H1 (cell line): ENCODE data around the gene TPSB2. TPM values are rescaled to one million over a fixed set of nuclear protein-coding genes. Genes with fewer than 3 reads are reported as not detected.
A peak's percentile ranks its signal among the peaks of the same experiment; 100 is the strongest.

Experiments used
- CTCF ChIA-PET: fragments of 300-600 bp; sonication (Branson Sonifier 250); formaldehyde crosslinking; loops from one replicate; lab custom pipeline; 2021; ENCODE audit not compliant: partially characterized antibody; lab: Charles Lee
- POLR2A ChIA-PET: fragments of 300-600 bp; sonication (Branson Sonifier 250); formaldehyde crosslinking; loops from one replicate; lab custom pipeline; 2021; ENCODE audit warnings: inconsistent platforms; ENCODE audit not compliant: partially characterized antibody; lab: Charles Lee
- DNase-seq, 2 experiments: peaks; one replicate each; pipeline versions ENCODE4 v3.0.0 to v3.0.0-alpha.2; 2010 to 2022; ENCODE audit warnings: low spot score in 2 of 2, low read depth in 1 of 2, mixed read lengths in 1 of 2
- FAIRE-seq: peaks from 2 replicates; lab custom pipeline; 2011; peaks lifted over from hg19 to GRCh38; lab: Jason Lieb, UNC
- H2AFZ ChIP-seq: 2 replicates; pipeline ENCODE4 v1.8.1; 2012; ENCODE audit warnings: low read length, inconsistent platforms
- H2AK5ac ChIP-seq: 2 replicates; pipeline ENCODE4 v1.6.1; 2013; ENCODE audit warnings: low read depth, low read length
- H2BK120ac ChIP-seq: replicated peaks from 2 replicates; pipeline ENCODE3; 2013; ENCODE audit warnings: low read depth, low read length, inconsistent platforms
- H2BK12ac ChIP-seq: 2 replicates; pipeline ENCODE4 v1.6.1; 2013; ENCODE audit warnings: low read depth, low read length
- H2BK15ac ChIP-seq: 2 replicates; pipeline ENCODE4 v1.6.1; 2013; ENCODE audit warnings: low read length
- H2BK20ac ChIP-seq: 2 replicates; pipeline ENCODE4 v1.6.1; 2013; ENCODE audit warnings: low read length
- H2BK5ac ChIP-seq: 2 replicates; pipeline ENCODE4 v1.6.1; 2013; ENCODE audit warnings: low read depth, low read length
- H3K14ac ChIP-seq: 2 replicates; pipeline ENCODE4 v1.6.1; 2013; ENCODE audit warnings: inconsistent platforms; ENCODE audit not compliant: insufficient read length
- H3K18ac ChIP-seq: 2 replicates; pipeline ENCODE4 v1.6.1; 2013; ENCODE audit warnings: low read length; ENCODE audit errors: extremely low read depth
- H3K23ac ChIP-seq: 2 replicates; pipeline ENCODE4 v1.6.1; 2013; ENCODE audit warnings: inconsistent platforms; ENCODE audit not compliant: insufficient read length
- H3K23me2 ChIP-seq: 2 replicates; pipeline ENCODE4 v1.6.1; 2013; ENCODE audit warnings: low read depth, low read length
- H3K27ac ChIP-seq: 2 replicates; pipeline ENCODE4 v1.6.1; 2011; ENCODE audit warnings: low read depth, low read length, inconsistent platforms
- H3K27me3 ChIP-seq, 4 experiments: replicated peaks in 1 of 4; 1 replicate in 1 of 4; 2 replicates in 3 of 4; pipeline versions ENCODE4 v1.6.1 to v1.8.1; 2011 to 2013; ENCODE audit warnings: low read length in 3 of 4, mild to moderate bottlenecking in 3 of 4, inconsistent platforms in 2 of 4, mixed read lengths in 2 of 4, moderate library complexity in 1 of 4; ENCODE audit not compliant: control insufficient read depth in 3 of 4, insufficient read depth in 3 of 4; ENCODE audit errors: extremely low read depth in 1 of 4
- H3K36me3 ChIP-seq, 4 experiments: 2 replicates each; pipeline versions ENCODE4 v1.6.1 to v1.8.1; 2011 to 2013; ENCODE audit warnings: mild to moderate bottlenecking in 4 of 4, low read length in 3 of 4, moderate library complexity in 2 of 4, control low read depth in 1 of 4, inconsistent platforms in 1 of 4; ENCODE audit not compliant: insufficient read depth in 4 of 4, control insufficient read depth in 2 of 4
- H3K4ac ChIP-seq: replicated peaks from 2 replicates; pipeline ENCODE3; 2013; ENCODE audit warnings: low read length, low read depth, mixed read lengths, inconsistent platforms; ENCODE audit not compliant: insufficient read length
- H3K4me1 ChIP-seq, 4 experiments: replicated peaks in 1 of 4; 1 replicate in 1 of 4; 2 replicates in 3 of 4; pipeline versions ENCODE4 v1.6.1 to v1.8.1; 2011 to 2013; ENCODE audit warnings: low read length in 3 of 4, inconsistent platforms in 2 of 4, mixed read lengths in 1 of 4; ENCODE audit not compliant: insufficient read depth in 4 of 4, control insufficient read depth in 3 of 4
- H3K4me2 ChIP-seq, 2 experiments: 2 replicates each; pipeline versions ENCODE4 v1.6.1 to v1.8.1; 2011 to 2013; ENCODE audit warnings: low read depth in 2 of 2, low read length in 2 of 2, control low read depth in 1 of 2, inconsistent platforms in 1 of 2, mild to moderate bottlenecking in 1 of 2; ENCODE audit not compliant: insufficient read depth in 1 of 2
- H3K4me3 ChIP-seq, 4 experiments: fragments of 200-600, 300-600 bp in 1 of 4; sonication (generic), shearing (Covaris generic), sonication (Bioruptor Twin) in 1 of 4; 2 replicates each; pipeline versions ENCODE4 v1.5.1 to v1.8.1; 2011 to 2016; ENCODE audit warnings: low read length in 4 of 4, low read depth in 3 of 4, control low read depth in 2 of 4, inconsistent platforms in 2 of 4, mild to moderate bottlenecking in 2 of 4, mixed read lengths in 1 of 4, moderate library complexity in 1 of 4; ENCODE audit not compliant: insufficient read depth in 2 of 4; ENCODE audit errors: extremely low read depth in 1 of 4
- H3K56ac ChIP-seq: replicated peaks from 2 replicates; pipeline ENCODE3; 2013; ENCODE audit warnings: low read depth, mild to moderate bottlenecking, mixed read lengths, low read length, inconsistent platforms; ENCODE audit not compliant: insufficient read length
- H3K79me1 ChIP-seq: 2 replicates; pipeline ENCODE4 v1.6.1; 2013; ENCODE audit warnings: low read depth, low read length, control low read depth
- H3K79me2 ChIP-seq, 2 experiments: 2 replicates each; pipeline versions ENCODE4 v1.6.1 to v1.8.1; 2012 to 2013; ENCODE audit warnings: low read length in 2 of 2, mild to moderate bottlenecking in 2 of 2, inconsistent platforms in 1 of 2; ENCODE audit not compliant: insufficient read depth in 2 of 2, control insufficient read depth in 1 of 2
- H3K9ac ChIP-seq, 4 experiments: replicated peaks in 1 of 4; 1 replicate in 1 of 4; 2 replicates in 3 of 4; pipeline versions ENCODE4 v1.6.1 to v1.8.1; 2011 to 2013; ENCODE audit warnings: low read depth in 3 of 4, low read length in 3 of 4, control low read depth in 2 of 4, mild to moderate bottlenecking in 2 of 4, moderate library complexity in 2 of 4, inconsistent platforms in 1 of 4; ENCODE audit errors: extremely low read depth in 1 of 4
- H3K9me3 ChIP-seq, 2 experiments: 2 replicates each; pipeline versions ENCODE4 v1.6.1 to v1.8.1; 2012 to 2013; ENCODE audit warnings: mild to moderate bottlenecking in 2 of 2, moderate library complexity in 2 of 2, control low read depth in 1 of 2, inconsistent platforms in 1 of 2, low read depth in 1 of 2, low read length in 1 of 2, mixed read lengths in 1 of 2; ENCODE audit not compliant: insufficient read depth in 2 of 2
- H4K20me1 ChIP-seq, 2 experiments: replicated peaks in 1 of 2; 2 replicates each; pipeline versions ENCODE3 to v1.8.1; 2011 to 2013; ENCODE audit warnings: inconsistent platforms in 2 of 2, low read length in 2 of 2, mild to moderate bottlenecking in 1 of 2; ENCODE audit not compliant: insufficient read depth in 2 of 2, control insufficient read depth in 1 of 2
- H4K5ac ChIP-seq: 2 replicates; pipeline ENCODE4 v1.6.1; 2013; ENCODE audit warnings: low read length, low read depth, mixed read lengths, inconsistent platforms; ENCODE audit not compliant: insufficient read length
- H4K8ac ChIP-seq: 2 replicates; pipeline ENCODE4 v1.8.0; 2013; ENCODE audit warnings: mild to moderate bottlenecking, moderate library complexity, low read length, inconsistent platforms; ENCODE audit not compliant: insufficient read depth; ENCODE audit errors: extremely low read depth
- H4K91ac ChIP-seq: replicated peaks from 2 replicates; pipeline ENCODE3; 2013; ENCODE audit warnings: low read length, mixed read lengths, inconsistent platforms; ENCODE audit not compliant: insufficient read length
- GABPA ChIP-seq: IDR thresholded peaks from 2 replicates; pipeline ENCODE4 v1.6.1; 2011; ENCODE audit warnings: mild to moderate bottlenecking, low read length, moderate library complexity, borderline replicate concordance; ENCODE audit not compliant: insufficient read depth
- SP4 ChIP-seq: IDR thresholded peaks from 2 replicates; pipeline ENCODE4 v1.6.1; 2012; ENCODE audit warnings: low read length, inconsistent platforms
- SUZ12 ChIP-seq: fragments of 200-600 bp; sonication (generic); IDR thresholded peaks from 2 replicates; pipeline ENCODE4 v1.6.1; 2012; ENCODE audit warnings: mild to moderate bottlenecking, inconsistent platforms, low read length, moderate library complexity, mixed read lengths
- WGBS, 2 experiments: shearing (Covaris generic) in 1 of 2; methylation state at CpG; one replicate each; pipeline versions ENCODE4 v1.1.6 to v1.1.7; 2013 to 2015; ENCODE audit warnings: low lambda C conversion rate in 2 of 2, mixed read lengths in 2 of 2, inconsistent platforms in 1 of 2, low coverage in 1 of 2, missing lambda C conversion rate in 1 of 2; ENCODE audit not compliant: insufficient replicate concordance in 2 of 2, insufficient coverage in 1 of 2, insufficient read length in 1 of 2; ENCODE audit errors: extremely low coverage in 1 of 2, missing lambda C conversion rate in 1 of 2; 5-methylcytosine and 5-hydroxymethylcytosine counted together
- polyA plus RNA-seq, 7 experiments: library from polyadenylated mRNA; depleted of rRNA in 3 of 7; stranded (reverse) in 5 of 7; unstranded in 2 of 7; fragments of >200 nt in 5 of 7; fragments of 200-250 nt in 2 of 7; gene quantifications; 1 replicate in 5 of 7; 2 replicates in 1 of 7; 4 replicates in 1 of 7; pipeline versions ENCODE4 v1.2.1 to v1.2.3, GENCODE V29; 2011 to 2013; ENCODE audit warnings: missing spikeins in 2 of 7, mixed read lengths in 2 of 7
- total RNA-seq: library from RNA; stranded (reverse); fragmentation: NEBNext Ultra II Directional; extraction: Animal tissue kit (Norgen Biotek cat#: 25700); gene quantifications from 2 replicates; pipeline ENCODE4 v1.2.1, GENCODE V29; 2021

TPSB2 gene
- total and polyA plus RNA-seq, 2 of the 8 experiments (the other 6 are each of a cell fraction or from before 2014, with no cell fraction given): 0.08 TPM; not detected in 1

DNA sequence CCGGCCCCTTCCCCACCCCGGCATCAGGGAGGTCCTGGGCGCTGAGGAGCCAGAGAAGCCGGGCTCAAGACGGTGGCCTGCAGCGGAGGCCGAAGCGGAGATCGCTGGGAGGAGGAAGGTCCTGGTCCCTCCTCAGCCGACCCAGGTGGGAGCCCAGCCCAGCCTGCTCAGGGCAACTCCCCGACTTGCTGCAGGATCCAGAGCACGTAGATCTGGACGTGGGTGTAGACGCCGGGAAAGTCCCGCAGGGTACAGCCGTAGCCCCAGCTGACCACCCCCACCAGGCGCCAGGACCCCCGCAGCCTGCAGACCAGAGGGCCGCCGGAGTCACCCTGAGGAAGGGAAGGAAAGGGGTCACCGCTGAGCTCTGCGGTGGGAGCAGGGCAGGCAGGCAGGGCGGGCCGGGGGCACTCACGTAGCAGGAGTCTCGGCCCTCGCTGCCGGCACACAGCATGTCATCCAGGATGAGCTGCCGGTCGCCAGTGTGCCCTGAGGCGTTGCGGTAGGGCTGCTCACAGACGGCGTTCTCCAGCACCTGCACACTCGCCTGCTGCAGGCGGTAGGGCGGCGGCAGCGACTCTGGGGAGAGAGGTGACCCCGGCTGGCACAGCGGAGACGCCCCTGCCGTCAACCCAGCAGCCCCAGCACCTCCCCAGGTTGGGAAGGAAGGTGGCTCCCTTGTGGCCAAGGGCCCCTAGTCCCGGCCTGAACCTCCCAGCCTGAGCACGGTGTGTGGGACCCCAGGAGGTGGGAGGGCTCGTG lies 31.3 kb upstream of the TPSB2 start:
- Histone ChIP-seq H4K20me1 (peaks cover 0 to 7% of the 10 kb centered on the region in 2 experiments), H3K27me3 (peaks cover 0 to 28% (median 14%) of the 10 kb centered on the region in 4 experiments; a peak in 5 of 7 replicates), H2AK5ac (no peak overlapping the region), H3K9me3 (peaks cover 0 to 2% of the 10 kb centered on the region in 2 experiments; a peak in 1 of 4 replicates)
- TF ChIP-seq SUZ12 (no peak), GABPA (peak; percentile 17), SP4 (no peak)
- TF ChIP-seq, all 59 proteins: peak for 1
- Histone ChIP-seq H3K4ac (no peak overlapping the region), H3K79me1 (no peaks in the 10 kb centered on the region; the same call in 1 of the 2 replicates), H4K5ac (no peak overlapping the region), H2AFZ (no peak overlapping the region), H3K27ac (no peak overlapping the region), H3K9ac (no peak overlapping the region), H3K14ac (no peak overlapping the region), H2BK20ac (no peak overlapping the region), H3K79me2 (no peaks in the 10 kb centered on the region), H2BK12ac (0 out of 2 replicates have a peak overlapping the region, but pooled peaks have one; percentile 60), H2BK120ac (no peak overlapping the region), H3K23ac (no peak overlapping the region), H4K91ac (peak overlapping the region; percentile 6), H3K56ac (no peak overlapping the region), H3K4me1 (peaks cover 0 to 11% (median 8%) of the 10 kb centered on the region in 4 experiments; a peak in 6 of 7 replicates), H3K4me2 (peak overlapping the region in 1 of 2 experiments; percentile 49; a peak in 2 of 4 replicates), H3K18ac (no peak overlapping the region), H2BK5ac (no peak overlapping the region), H3K23me2 (peaks cover 3% of the 10 kb centered on the region; the same call in 1 of the 2 replicates), H4K8ac (peak overlapping the region; percentile 79; the same call in 1 of the 2 replicates), H3K4me3 (0 out of 8 replicates have a peak overlapping the region, but pooled peaks of 1 of the 4 experiments have one; percentile 8), H3K36me3 (no peaks in the 10 kb centered on the region; a peak in 1 of 8 replicates), H2BK15ac (0 out of 2 replicates have a peak overlapping the region, but pooled peaks have one; percentile 29)
- DNase-seq: no peak
- 80% methylated on average over 35 of the region's 47 CpGs; no CpG with 5 or more reads in 1 of the 2 experiments for WGBS, 2 experiments
- no peak for FAIRE-seq
- ChIA-PET CTCF (interaction anchor here (0.7 to 1.2 kb wide), 4 partner anchors 17 to 43 kb away, joined by 3 to 4 read pairs (median 3); no protein-coding TSS in a partner anchor), POLR2A (no interaction called here)
